ENCODE data around the gene SPG11.

- TF ChIP-seq CTCF (IDR thresholded peaks at IDR 0.05) (peak; percentile 92 to 99 (median 94)), POLR2A (IDR thresholded peaks at IDR 0.05) (peak; percentile 94 to 95)
Observed at GRCh38 chr15:44663410-44664308, at the start of gene SPG11.
